OCI-LY3 (cell line): ENCODE measurements around the gene SLC16A11.
"Not testable (repeated sequence)": the region's sequence is repeated elsewhere in the genome, so short reads cannot be mapped to it uniquely, and the experiment has no call there.

ENCODE experiments used
- H2AFZ ChIP-seq: fragments of 200-600, 300-600 bp; shearing (Covaris generic); 2 replicates; pipeline ENCODE4 v1.6.0; 2014; ENCODE audit warnings: antibody characterized with exemption, low read depth, low read length
- H3K27ac ChIP-seq: fragments of 200-600, 300-600 bp; sonication (generic); 2 replicates; pipeline ENCODE4 v1.5.1; 2014; ENCODE audit warnings: mild to moderate bottlenecking, low read length, moderate library complexity, mixed read lengths
- H3K27me3 ChIP-seq: fragments of 200-600, 300-600 bp; sonication (generic); 2 replicates; pipeline ENCODE4 v1.6.1; 2014; ENCODE audit warnings: low read depth, low read length, mixed read lengths
- H3K36me3 ChIP-seq: fragments of 200-600, 300-600 bp; sonication (generic); replicated peaks from 2 replicates; pipeline ENCODE3; 2014; ENCODE audit warnings: low read depth, low read length, mixed read lengths
- H3K4me1 ChIP-seq: fragments of 300-600, 200-600 bp; sonication (generic); 2 replicates; pipeline ENCODE4 v1.6.1; 2014; ENCODE audit warnings: low read length, mixed read lengths
- H3K4me2 ChIP-seq: fragments of 200-600, 300-600 bp; sonication (generic); 2 replicates; pipeline ENCODE4 v1.6.1; 2014; ENCODE audit warnings: low read length, mixed read lengths
- H3K4me3 ChIP-seq: fragments of 300-600, 200-600 bp; sonication (generic); 2 replicates; pipeline ENCODE4 v1.5.1; 2014; ENCODE audit warnings: antibody characterized with exemption, mild to moderate bottlenecking, low read length, moderate library complexity
- H3K79me2 ChIP-seq: fragments of 300-600, 200-600 bp; shearing (Covaris generic); 2 replicates; pipeline ENCODE4 v1.6.1; 2014; ENCODE audit warnings: mild to moderate bottlenecking, low read length, mixed read lengths
- H3K9ac ChIP-seq: fragments of 300-600, 200-600 bp; shearing (Covaris generic); 2 replicates; pipeline ENCODE4 v1.6.0; 2014; ENCODE audit warnings: mild to moderate bottlenecking, low read length, moderate library complexity
- H3K9me3 ChIP-seq: fragments of 200-600, 300-600 bp; shearing (Covaris generic); 2 replicates; pipeline ENCODE4 v1.6.1; 2014; ENCODE audit warnings: low read length, mixed read lengths; ENCODE audit not compliant: insufficient read depth
- H4K20me1 ChIP-seq: fragments of 200-600, 300-600 bp; sonication (generic); 2 replicates; pipeline ENCODE4 v1.6.1; 2016; ENCODE audit warnings: low read length, mixed read lengths; ENCODE audit not compliant: insufficient read depth
- EZH2phosphoT487 ChIP-seq: fragments of 200-600 bp; shearing (Covaris generic); IDR thresholded peaks from 2 replicates; pipeline ENCODE4 v1.6.1; 2018; ENCODE audit warnings: antibody characterized with exemption, mixed run types, low read depth
- TF ChIP-seq, protein P1 (sequence below): fragments of 200-600, 300-600 bp; sonication (generic); IDR thresholded peaks from 2 replicates; pipeline ENCODE4 v1.5.1; 2014; ENCODE audit warnings: antibody characterized with exemption, low read length, low read depth

The SLC16A11 gene

DNA sequence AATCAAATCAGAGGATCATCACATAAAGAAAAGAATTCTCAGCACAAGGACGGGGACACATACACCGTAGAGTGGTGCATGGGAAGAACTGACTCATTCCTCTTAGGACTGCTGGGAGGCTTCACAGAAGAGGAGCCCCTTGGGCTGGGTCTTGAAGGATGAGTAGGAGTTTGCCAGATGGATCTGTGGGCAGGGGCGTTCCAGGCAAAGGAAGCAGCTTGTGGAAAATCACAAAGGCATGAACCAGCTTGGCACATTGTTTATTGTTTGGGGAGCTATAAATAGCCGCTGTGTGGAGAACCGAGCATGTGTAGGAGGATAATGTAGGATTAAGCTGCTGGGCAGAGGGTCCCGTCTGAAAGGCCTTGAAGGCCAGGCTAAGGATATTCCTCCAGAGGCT lies 5.1 kb upstream of the SLC16A11 start:
- H4K20me1 ChIP-seq = no peaks in the 10 kb centered on the region
- TF ChIP-seq, protein P1, sequence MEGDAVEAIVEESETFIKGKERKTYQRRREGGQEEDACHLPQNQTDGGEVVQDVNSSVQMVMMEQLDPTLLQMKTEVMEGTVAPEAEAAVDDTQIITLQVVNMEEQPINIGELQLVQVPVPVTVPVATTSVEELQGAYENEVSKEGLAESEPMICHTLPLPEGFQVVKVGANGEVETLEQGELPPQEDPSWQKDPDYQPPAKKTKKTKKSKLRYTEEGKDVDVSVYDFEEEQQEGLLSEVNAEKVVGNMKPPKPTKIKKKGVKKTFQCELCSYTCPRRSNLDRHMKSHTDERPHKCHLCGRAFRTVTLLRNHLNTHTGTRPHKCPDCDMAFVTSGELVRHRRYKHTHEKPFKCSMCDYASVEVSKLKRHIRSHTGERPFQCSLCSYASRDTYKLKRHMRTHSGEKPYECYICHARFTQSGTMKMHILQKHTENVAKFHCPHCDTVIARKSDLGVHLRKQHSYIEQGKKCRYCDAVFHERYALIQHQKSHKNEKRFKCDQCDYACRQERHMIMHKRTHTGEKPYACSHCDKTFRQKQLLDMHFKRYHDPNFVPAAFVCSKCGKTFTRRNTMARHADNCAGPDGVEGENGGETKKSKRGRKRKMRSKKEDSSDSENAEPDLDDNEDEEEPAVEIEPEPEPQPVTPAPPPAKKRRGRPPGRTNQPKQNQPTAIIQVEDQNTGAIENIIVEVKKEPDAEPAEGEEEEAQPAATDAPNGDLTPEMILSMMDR = no peak
- no peak for TF ChIP-seq EZH2phosphoT487
- peaks cover 9% of the 10 kb centered on the region; the same call in 1 of the 2 replicates for H3K4me1 ChIP-seq
- H3K4me3 ChIP-seq = no peak overlapping the region
- H3K27ac ChIP-seq = no peak overlapping the region
- no peaks in the 10 kb centered on the region for H3K79me2 ChIP-seq
- H3K9me3 ChIP-seq = no peaks in the 10 kb centered on the region
- no peak overlapping the region for H3K9ac ChIP-seq
- H3K4me2 ChIP-seq = no peak overlapping the region
- H3K36me3 ChIP-seq = no peaks in the 10 kb centered on the region
- H3K27me3 ChIP-seq = peaks cover 3% of the 10 kb centered on the region; the same call in 1 of the 2 replicates
- H2AFZ ChIP-seq = no peak overlapping the region

DNA sequence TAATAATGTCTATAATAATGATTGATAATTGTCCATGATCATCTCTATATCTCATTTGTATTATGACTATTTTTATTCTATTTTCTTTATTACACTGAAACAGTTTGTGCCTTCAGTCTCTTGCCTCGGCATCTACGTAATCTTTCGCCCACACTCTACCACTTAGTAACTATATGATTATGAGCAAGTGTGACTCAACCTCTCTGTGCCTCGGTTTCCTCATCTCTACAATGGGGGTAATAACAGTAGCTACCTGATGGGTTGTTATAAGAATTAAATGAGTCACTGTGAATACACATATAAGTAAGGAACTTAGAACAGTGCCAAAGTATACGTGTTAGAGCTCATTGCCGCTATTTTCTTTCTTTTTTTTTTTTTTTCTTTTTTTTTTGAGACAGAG lies 3.7 kb upstream of the SLC16A11 start:
- Histone ChIP-seq H3K27me3 (no peaks in the 10 kb centered on the region), H3K27ac (no peak overlapping the region), H3K4me1 (peaks cover 9% of the 10 kb centered on the region; the same call in 1 of the 2 replicates), H3K4me3 (no peak overlapping the region; the same call in 1 of the 2 replicates), H2AFZ (no peak overlapping the region), H3K79me2 (no peaks in the 10 kb centered on the region), H3K36me3 (no peaks in the 10 kb centered on the region), H4K20me1 (no peaks in the 10 kb centered on the region), H3K4me2 (peak overlapping the region; percentile 96; the same call in 1 of the 2 replicates), H3K9me3 (no peaks in the 10 kb centered on the region), H3K9ac (no peak overlapping the region)
- TF ChIP-seq, protein P1 = no peak
- TF ChIP-seq EZH2phosphoT487 = no peak

DNA sequence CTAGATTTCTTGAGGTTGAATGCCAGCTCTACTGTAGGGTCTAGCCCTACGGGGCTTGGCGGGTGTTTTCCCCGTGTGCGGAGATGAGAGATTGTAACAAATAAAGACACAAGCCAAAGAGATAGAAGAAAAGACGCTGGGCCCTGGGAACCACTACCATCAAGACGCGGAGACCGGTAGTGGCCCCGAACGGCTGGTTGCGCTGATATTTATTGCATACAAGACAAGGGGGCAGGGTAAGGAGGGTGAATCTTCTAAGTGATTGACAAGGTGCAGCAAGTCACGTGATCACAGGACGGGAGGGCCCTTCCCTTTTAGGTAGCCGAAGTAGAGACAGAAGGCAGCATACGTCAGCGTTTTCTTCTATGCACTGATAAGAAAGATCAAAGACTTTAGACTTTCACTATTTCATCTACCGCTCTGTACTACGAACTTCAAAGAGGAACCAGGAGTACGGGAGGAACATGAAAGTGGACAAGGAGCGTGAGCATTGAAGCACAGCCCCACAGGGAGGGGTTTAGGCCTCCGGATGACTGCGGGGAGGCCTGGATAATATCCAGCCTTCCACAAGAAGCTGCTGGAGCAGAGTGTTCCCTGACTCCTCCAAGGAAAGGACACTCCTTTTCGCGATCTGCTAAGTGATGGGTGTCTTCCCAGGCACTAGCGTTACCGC lies 3.0 kb upstream of the SLC16A11 start:
- Histone ChIP-seq H3K9ac (peak overlapping the region; percentile 52), H3K4me3 (peak overlapping the region; percentile 79), H2AFZ (peak overlapping the region; percentile 83), H3K4me2 (peak overlapping the region; percentile 96)
- not testable (repeated sequence) for H3K4me1 ChIP-seq, H3K9me3 ChIP-seq, H3K36me3 ChIP-seq, H3K79me2 ChIP-seq, H3K27ac ChIP-seq, H3K27me3 ChIP-seq, H4K20me1 ChIP-seq

DNA sequence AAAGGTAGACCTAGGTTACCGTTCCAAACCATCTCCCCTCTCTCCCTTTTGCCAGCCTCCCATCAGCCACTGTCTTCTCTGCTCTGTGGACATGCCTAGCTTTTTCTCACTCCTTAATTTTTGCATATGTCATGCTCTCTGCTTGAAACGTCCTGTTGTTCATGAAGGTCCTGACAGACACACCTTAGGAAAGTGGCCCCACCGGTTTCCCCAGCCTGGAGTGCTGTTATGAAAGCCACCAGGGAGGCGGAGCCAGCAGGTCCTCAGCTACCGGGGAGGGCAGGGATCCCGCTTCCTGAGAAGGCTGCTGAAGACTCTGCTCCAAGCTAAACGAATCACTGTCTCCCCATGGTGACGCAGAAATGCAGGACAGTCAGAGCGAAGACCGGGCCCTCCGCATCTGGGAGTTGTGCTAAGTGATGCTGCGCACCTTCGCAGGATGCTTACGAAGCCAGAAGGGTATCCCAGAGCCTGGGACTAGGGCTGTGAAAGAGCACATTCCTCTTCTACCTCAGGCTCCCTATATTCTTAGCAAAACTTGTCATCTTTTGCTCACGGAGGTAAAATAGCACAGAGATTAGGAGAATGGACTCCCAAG lies 2.3 kb upstream of the SLC16A11 start:
- peak overlapping the region; percentile 83 for H2AFZ ChIP-seq
- H3K4me3 ChIP-seq = peak overlapping the region; percentile 79
- H4K20me1 ChIP-seq = no peaks in the 10 kb centered on the region
- peaks cover 9% of the 10 kb centered on the region; the same call in 1 of the 2 replicates for H3K4me1 ChIP-seq
- peak overlapping the region; percentile 52 for H3K9ac ChIP-seq
- peak overlapping the region; percentile 96 for H3K4me2 ChIP-seq
- H3K36me3 ChIP-seq = no peaks in the 10 kb centered on the region
- H3K27ac ChIP-seq = no peak overlapping the region
- no peaks in the 10 kb centered on the region for H3K27me3 ChIP-seq
- TF ChIP-seq, protein P1 = no peak
- no peak for TF ChIP-seq EZH2phosphoT487
- no peaks in the 10 kb centered on the region for H3K9me3 ChIP-seq
- no peaks in the 10 kb centered on the region for H3K79me2 ChIP-seq
